Mesendoderm (in vitro differentiated cells): Measurements from ENCODE around the gene MAD1L1.
A peak's percentile ranks its signal among the peaks of the same experiment; 100 is the strongest.

Experiments
- DNase-seq: peaks from one replicate; pipeline ENCODE4 v3.0.0; 2013
- H2AK5ac ChIP-seq: 2 replicates; pipeline ENCODE4 v1.6.1; 2013; ENCODE audit warnings: low read length, inconsistent platforms
- H2BK120ac ChIP-seq: 2 replicates; pipeline ENCODE4 v1.6.1; 2013; ENCODE audit warnings: low read depth, mild to moderate bottlenecking, low read length, moderate library complexity, mixed read lengths
- H2BK15ac ChIP-seq: replicated peaks from 2 replicates; pipeline ENCODE4 v1.6.1; 2013; ENCODE audit warnings: low read depth, mild to moderate bottlenecking, moderate library complexity
- H2BK5ac ChIP-seq: 2 replicates; pipeline ENCODE4 v1.6.1; 2013; ENCODE audit warnings: low read length, inconsistent platforms
- H3K18ac ChIP-seq: 2 replicates; pipeline ENCODE4 v1.6.1; 2013; ENCODE audit warnings: mild to moderate bottlenecking, low read length, mixed read lengths
- H3K23ac ChIP-seq: one replicate; pipeline ENCODE4 v1.6.1; 2013; ENCODE audit warnings: low read length
- H3K27ac ChIP-seq: 2 replicates; pipeline ENCODE4 v1.5.1; 2013; ENCODE audit warnings: low read depth, mild to moderate bottlenecking, inconsistent platforms, low read length, moderate library complexity
- H3K27me3 ChIP-seq: 2 replicates; pipeline ENCODE4 v1.6.1; 2013; ENCODE audit warnings: low read length, control low read depth, mild to moderate bottlenecking, inconsistent platforms; ENCODE audit not compliant: insufficient read depth, poor library complexity
- H3K36me3 ChIP-seq: 2 replicates; pipeline ENCODE4 v1.6.1; 2013; ENCODE audit warnings: low read length, inconsistent platforms; ENCODE audit not compliant: control insufficient read depth, insufficient read depth
- H3K4ac ChIP-seq: one replicate; pipeline ENCODE4 v1.6.1; 2013; ENCODE audit warnings: low read depth, mild to moderate bottlenecking, low read length, moderate library complexity
- H3K4me1 ChIP-seq: 2 replicates; pipeline ENCODE4 v1.6.1; 2013; ENCODE audit warnings: low read depth, low read length, inconsistent platforms; ENCODE audit not compliant: control insufficient read depth
- H3K4me2 ChIP-seq: 2 replicates; pipeline ENCODE4 v1.6.1; 2013; ENCODE audit warnings: low read length
- H3K4me3 ChIP-seq: 2 replicates; pipeline ENCODE4 v1.5.1; 2013; ENCODE audit warnings: mild to moderate bottlenecking, low read length
- H3K56ac ChIP-seq: one replicate; pipeline ENCODE4 v1.6.1; 2013; ENCODE audit warnings: low read length
- H3K79me1 ChIP-seq: 2 replicates; pipeline ENCODE4 v1.6.1; 2013; ENCODE audit warnings: low read length, inconsistent platforms
- H3K79me2 ChIP-seq: 2 replicates; pipeline ENCODE4 v1.6.1; 2013; ENCODE audit warnings: mild to moderate bottlenecking, low read length; ENCODE audit not compliant: control insufficient read depth, insufficient read depth
- H3K9ac ChIP-seq: 2 replicates; pipeline ENCODE4 v1.6.1; 2013; ENCODE audit warnings: low read length, inconsistent platforms
- H4K5ac ChIP-seq: one replicate; pipeline ENCODE4 v1.6.1; 2013; ENCODE audit warnings: low read length
- H4K8ac ChIP-seq: one replicate; pipeline ENCODE4 v1.6.1; 2013; ENCODE audit warnings: low read depth, mild to moderate bottlenecking, control low read depth, low read length, moderate library complexity
- WGBS: extraction: QIAGEN DNeasy Blood & Tissue Kit; methylation state at CpG from one replicate; pipeline ENCODE4 v1.1.7; 2013; ENCODE audit warnings: low lambda C conversion rate, missing lambda C conversion rate; ENCODE audit not compliant: insufficient coverage; ENCODE audit errors: extremely low coverage; 5-methylcytosine and 5-hydroxymethylcytosine counted together

The MAD1L1 gene

DNA sequence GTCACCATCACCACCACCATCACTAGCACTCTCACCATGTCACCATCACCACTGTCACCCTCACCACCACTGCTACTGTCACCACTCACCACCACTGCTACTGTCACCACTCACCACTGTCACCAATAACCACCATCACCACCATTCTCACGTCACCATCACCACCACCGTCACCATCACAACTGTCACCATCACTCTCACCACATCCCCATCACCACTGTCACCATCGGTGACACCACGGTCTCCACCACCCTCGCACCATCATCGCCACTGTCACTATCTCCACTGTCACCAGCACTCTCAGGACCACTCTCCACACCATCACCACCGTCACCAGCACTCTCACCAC is 130.4 kb downstream of the MAD1L1 start:
- H3K27me3 ChIP-seq, result no peaks in the 10 kb centered on the region
- DNase-seq, result no peak
- no peak overlapping the region for H4K5ac ChIP-seq
- no CpG with 5 or more reads among the region's 7 CpGs for WGBS
- no peaks in the 10 kb centered on the region for H3K36me3 ChIP-seq
- peak overlapping the region; percentile 20 for H3K56ac ChIP-seq
- H3K18ac ChIP-seq, result no peak overlapping the region
- H3K4me3 ChIP-seq, result no peak overlapping the region
- H3K4me1 ChIP-seq, result peaks cover 3% of the 10 kb centered on the region
- H3K4ac ChIP-seq, result no peak overlapping the region
- H3K4me2 ChIP-seq, result no peak overlapping the region
- H3K79me1 ChIP-seq, result peaks cover 4% of the 10 kb centered on the region
- H2BK5ac ChIP-seq, result no peak overlapping the region
- no peak overlapping the region for H4K8ac ChIP-seq
- no peak overlapping the region for H2AK5ac ChIP-seq
- H3K9ac ChIP-seq, result no peak overlapping the region
- no peak overlapping the region for H3K27ac ChIP-seq
- no peaks in the 10 kb centered on the region for H3K79me2 ChIP-seq
- H2BK120ac ChIP-seq, result no peak overlapping the region
- H3K23ac ChIP-seq, result no peak overlapping the region
- H2BK15ac ChIP-seq, result no peak overlapping the region

DNA sequence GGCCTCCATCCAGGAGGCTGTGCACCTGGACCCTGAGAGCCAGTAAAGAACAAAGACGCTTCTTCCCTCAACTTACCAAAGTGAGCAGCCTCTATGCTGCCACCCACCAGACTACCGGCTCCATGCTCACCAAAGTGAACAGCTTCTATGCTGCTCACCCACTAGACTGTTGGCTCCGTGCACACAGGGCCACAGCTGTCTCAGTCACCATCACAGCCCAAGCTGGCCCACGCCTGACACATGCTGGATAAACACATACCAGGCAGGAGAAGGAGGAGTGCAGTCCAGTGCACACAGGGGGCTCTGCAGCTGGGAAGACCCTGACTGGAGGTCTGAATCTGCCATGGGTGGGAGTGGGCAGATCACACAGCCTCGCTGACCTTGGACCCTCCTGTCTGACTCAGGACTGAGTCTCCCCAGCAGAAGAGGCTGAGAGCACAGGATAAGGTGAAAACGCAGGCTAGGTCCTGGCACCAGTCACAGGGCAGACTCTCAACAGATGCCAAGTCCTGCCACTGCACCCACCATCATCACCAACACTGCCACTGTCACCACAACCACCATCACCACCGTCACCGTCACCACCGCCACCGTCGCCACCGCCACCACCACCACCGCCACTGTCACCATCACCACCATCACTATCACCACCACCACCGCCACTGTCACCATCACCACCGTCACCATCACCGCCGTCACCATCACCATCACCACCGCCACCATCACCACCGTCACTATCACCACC is 130.9 kb downstream of the MAD1L1 start:
- no peak overlapping the region for H3K18ac ChIP-seq
- no peak overlapping the region for H4K5ac ChIP-seq
- H3K9ac ChIP-seq, result no peak overlapping the region
- H4K8ac ChIP-seq, result no peak overlapping the region
- H3K79me2 ChIP-seq, result no peaks in the 10 kb centered on the region
- no peak overlapping the region for H2AK5ac ChIP-seq
- H3K27ac ChIP-seq, result no peak overlapping the region
- H3K56ac ChIP-seq, result no peak overlapping the region
- H2BK15ac ChIP-seq, result no peak overlapping the region
- no peak overlapping the region for H3K4me3 ChIP-seq
- H3K27me3 ChIP-seq, result no peaks in the 10 kb centered on the region
- no peak overlapping the region for H2BK120ac ChIP-seq
- H3K4me1 ChIP-seq, result peaks cover 3% of the 10 kb centered on the region
- H3K36me3 ChIP-seq, result no peaks in the 10 kb centered on the region
- no CpG with 5 or more reads among the region's 19 CpGs for WGBS
- no peak overlapping the region for H3K4me2 ChIP-seq
- peaks cover 4% of the 10 kb centered on the region for H3K79me1 ChIP-seq
- DNase-seq, result no peak
- no peak overlapping the region for H2BK5ac ChIP-seq
- H3K4ac ChIP-seq, result no peak overlapping the region
- no peak overlapping the region for H3K23ac ChIP-seq

DNA sequence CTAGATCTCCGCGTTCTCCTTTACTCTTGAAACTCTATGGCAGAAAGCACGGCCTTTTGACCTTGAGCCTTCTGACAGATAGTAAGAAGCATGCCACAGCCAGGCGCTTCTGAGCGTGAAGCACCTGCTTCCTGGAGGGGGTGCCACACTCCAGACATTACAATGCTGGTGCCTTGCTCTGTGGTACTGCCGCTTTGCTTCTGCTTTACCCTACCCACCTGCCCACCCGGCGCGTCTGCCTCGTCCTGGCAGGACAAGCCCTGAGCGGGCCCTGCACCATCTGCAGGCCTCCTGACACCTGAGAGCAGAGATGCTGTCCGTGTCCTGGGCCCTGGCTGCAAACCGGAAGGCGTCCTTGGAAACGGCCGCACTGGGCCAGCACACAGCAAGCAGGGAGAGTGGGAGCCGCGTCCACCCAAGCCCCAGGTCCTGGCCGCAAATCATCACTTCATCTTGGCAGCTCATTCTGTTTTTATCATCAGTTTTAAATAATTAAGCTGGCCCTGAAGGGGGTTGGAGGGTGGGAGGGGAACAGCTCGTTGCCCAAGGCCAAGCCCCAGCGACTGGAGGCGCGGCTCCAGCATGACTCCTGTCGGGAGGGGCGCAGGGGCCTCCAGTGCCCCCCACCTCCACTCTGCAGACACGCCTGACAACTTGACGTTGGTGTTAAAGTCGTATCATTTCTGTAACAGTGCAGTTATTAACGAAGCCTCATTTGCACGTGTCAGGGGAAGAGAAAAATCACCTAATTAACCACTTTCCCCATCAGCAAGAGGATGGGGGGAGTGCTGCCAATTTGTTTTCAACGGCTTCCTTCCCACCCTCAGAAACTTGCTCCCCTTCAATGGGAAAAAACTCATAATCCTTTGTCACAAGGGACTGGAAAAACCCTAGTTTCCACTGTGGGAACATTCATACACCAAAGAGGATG is 132.2 kb downstream of the MAD1L1 start:
- peak; percentile 24 for DNase-seq
- H3K27ac ChIP-seq, result no peak overlapping the region

DNA sequence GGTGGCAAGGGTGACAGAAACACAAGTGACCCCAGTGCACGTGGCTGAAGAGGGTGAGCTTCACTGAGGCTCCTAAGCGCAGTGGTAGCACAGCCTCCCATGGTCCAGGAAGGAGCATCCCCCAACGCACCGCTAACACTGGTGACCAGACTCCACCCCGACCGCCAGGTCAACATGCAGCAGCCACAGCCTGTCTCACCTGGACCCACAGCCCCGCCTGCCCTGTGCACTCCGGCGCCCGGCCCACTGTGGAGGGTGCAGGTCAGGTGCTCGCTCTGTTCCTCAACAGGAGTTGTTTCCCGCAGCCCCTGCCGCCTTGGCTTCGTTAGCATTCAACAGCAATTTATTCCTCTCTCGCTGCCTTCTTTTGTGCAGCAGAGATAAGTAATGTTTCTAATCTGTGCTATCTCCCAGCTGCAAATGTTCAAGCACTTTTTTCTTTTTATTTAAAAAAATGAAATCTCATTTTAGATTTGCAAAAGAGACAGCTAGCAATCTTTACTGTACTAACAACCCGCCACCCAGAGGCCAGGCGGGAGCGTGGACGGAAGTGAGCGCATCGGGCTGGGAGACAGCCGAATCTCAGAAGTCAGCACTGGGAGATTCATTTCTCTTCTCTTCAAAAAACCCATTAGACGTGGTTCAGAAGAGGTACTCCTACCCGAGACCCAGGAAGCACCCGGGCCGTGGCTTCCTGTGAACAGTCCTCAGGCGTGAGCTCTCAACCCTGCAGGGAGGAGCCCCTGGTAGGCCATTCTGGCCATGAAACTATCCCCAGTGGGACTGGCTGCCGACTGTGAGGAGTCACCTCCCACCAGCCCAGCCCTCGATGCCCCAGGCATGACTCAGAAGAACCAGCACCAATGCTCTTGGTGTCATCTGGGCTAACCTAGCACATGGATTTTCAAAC is 133.4 kb downstream of the MAD1L1 start:
- Histone ChIP-seq H3K4me3 (no peak overlapping the region), H3K36me3 (no peaks in the 10 kb centered on the region), H3K4me1 (peaks cover 3% of the 10 kb centered on the region), H3K56ac (no peak overlapping the region), H4K5ac (no peak overlapping the region), H3K27ac (no peak overlapping the region), H3K27me3 (no peaks in the 10 kb centered on the region), H3K79me1 (peaks cover 4% of the 10 kb centered on the region), H3K18ac (no peak overlapping the region), H3K23ac (no peak overlapping the region), H3K9ac (no peak overlapping the region), H2AK5ac (no peak overlapping the region), H2BK15ac (no peak overlapping the region), H3K4me2 (no peak overlapping the region), H2BK5ac (no peak overlapping the region), H3K4ac (no peak overlapping the region), H3K79me2 (no peaks in the 10 kb centered on the region), H4K8ac (no peak overlapping the region), H2BK120ac (no peak overlapping the region)
- no peak for DNase-seq
- WGBS, result no CpG with 5 or more reads among the region's 29 CpGs

More for the DNA sequence above, 132.2 kb downstream of the MAD1L1 start:
- Histone ChIP-seq H3K79me1 (peaks cover 4% of the 10 kb centered on the region), H3K36me3 (no peaks in the 10 kb centered on the region), H4K8ac (no peak overlapping the region), H3K4me1 (peaks cover 3% of the 10 kb centered on the region), H2BK15ac (no peak overlapping the region), H4K5ac (no peak overlapping the region), H3K23ac (no peak overlapping the region), H2BK120ac (no peak overlapping the region), H3K18ac (no peak overlapping the region), H3K4ac (no peak overlapping the region), H2AK5ac (no peak overlapping the region), H3K9ac (no peak overlapping the region), H3K4me2 (no peak overlapping the region), H2BK5ac (no peak overlapping the region), H3K27me3 (no peaks in the 10 kb centered on the region), H3K79me2 (no peaks in the 10 kb centered on the region), H3K4me3 (no peak overlapping the region), H3K56ac (no peak overlapping the region)
- no CpG with 5 or more reads among the region's 31 CpGs for WGBS

DNA sequence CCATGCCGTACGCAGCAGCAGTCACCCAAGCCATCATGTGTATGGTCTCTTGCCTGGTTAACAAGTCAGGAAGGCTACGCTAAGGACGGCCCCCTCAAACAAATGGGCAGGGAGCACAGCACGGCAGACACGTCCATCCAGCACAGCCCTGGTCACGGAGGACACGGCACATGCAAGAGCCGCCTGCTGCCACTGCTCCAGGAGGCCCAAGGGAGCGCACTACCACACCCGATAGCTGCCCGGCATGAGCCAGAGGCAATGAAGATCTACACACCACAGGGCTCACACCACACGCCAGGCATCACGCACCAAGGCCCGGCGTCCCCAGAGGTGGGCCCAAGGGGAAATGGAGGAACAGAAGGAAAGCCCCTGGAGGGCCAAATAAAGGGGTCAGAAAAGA is 134.2 kb downstream of the MAD1L1 start:
- H4K5ac ChIP-seq, result no peak overlapping the region

More for the DNA sequence above, 134.2 kb downstream of the MAD1L1 start:
- no peak overlapping the region for H3K23ac ChIP-seq
- H3K9ac ChIP-seq, result no peak overlapping the region
- no peak overlapping the region for H3K56ac ChIP-seq
- H3K4me3 ChIP-seq, result no peak overlapping the region
- H3K18ac ChIP-seq, result no peak overlapping the region
- DNase-seq, result no peak
- no peak overlapping the region for H3K4ac ChIP-seq
- H3K79me1 ChIP-seq, result peaks cover 4% of the 10 kb centered on the region
- H3K27ac ChIP-seq, result no peak overlapping the region
- WGBS, result no CpG with 5 or more reads among the region's 16 CpGs
- no peak overlapping the region for H2BK5ac ChIP-seq
- no peaks in the 10 kb centered on the region for H3K36me3 ChIP-seq
- H3K79me2 ChIP-seq, result no peaks in the 10 kb centered on the region
- no peak overlapping the region for H3K4me2 ChIP-seq
- H2BK15ac ChIP-seq, result no peak overlapping the region
- no peak overlapping the region for H4K8ac ChIP-seq
- H2AK5ac ChIP-seq, result no peak overlapping the region
- H3K27me3 ChIP-seq, result no peaks in the 10 kb centered on the region
- no peak overlapping the region for H2BK120ac ChIP-seq
- no peaks in the 10 kb centered on the region for H3K4me1 ChIP-seq
